ENCODE measurements around the gene TRA2A.

Gene TRA2A

GRCh38 chr7:23470330-23471105, 61.3 kb downstream of the TRA2A start, which contains the start of gene IGF2BP3:
Gene IGF2BP3, minus strand, starts transcription at chr7:23470491. Its CDS starts 381 bp downstream, at chr7:23470110.
- DNase-seq (ENCODE audit: low read depth in 2 of 2), result no peak

- DNase-seq (ENCODE audit: low read depth in 2 of 2), result no peak
Observed at GRCh38 chr7:23469961-23470250, 61.9 kb downstream of the TRA2A start.

GRCh38 chr7:23469150-23469960, 62.4 kb downstream of the TRA2A start:
- DNase-seq (ENCODE audit: low read depth in 2 of 2), result no peak

DNA sequence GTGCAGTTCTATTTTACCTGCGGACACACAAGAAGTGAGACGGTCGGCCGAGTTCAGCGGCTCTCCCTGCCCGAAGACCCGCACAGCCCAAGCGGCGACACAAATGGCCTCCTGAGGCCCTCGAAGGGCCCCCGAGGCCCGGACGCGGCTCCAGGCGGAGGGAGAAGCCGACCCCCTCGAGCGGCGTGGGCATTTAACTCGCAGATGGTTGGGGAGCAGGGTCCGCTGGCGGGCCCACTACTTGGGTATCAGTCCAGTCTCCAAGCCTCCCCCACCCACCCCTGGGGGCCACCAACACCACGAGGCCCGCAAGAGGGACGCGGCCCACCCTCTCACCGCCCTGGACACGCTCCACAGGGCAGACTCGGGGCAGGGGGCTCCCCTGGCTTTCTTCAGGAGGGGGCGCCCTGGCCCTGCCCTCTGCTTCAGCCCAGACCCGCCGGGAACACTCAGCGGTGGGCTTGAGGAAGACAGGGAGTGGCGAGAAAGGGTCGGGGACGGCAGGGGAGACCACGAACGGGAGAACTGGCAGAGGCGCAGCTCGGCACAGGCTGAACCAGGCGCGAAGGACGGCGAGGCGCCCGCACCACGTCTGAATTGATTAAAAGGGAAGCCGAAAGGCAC, 63.1 kb downstream of the TRA2A start:
- no peak for DNase-seq (ENCODE audit: low read depth in 2 of 2)

GRCh38 chr7:23467806-23468525, 63.8 kb downstream of the TRA2A start:
- DNase-seq (ENCODE audit: low read depth in 2 of 2), result no peak

DNA sequence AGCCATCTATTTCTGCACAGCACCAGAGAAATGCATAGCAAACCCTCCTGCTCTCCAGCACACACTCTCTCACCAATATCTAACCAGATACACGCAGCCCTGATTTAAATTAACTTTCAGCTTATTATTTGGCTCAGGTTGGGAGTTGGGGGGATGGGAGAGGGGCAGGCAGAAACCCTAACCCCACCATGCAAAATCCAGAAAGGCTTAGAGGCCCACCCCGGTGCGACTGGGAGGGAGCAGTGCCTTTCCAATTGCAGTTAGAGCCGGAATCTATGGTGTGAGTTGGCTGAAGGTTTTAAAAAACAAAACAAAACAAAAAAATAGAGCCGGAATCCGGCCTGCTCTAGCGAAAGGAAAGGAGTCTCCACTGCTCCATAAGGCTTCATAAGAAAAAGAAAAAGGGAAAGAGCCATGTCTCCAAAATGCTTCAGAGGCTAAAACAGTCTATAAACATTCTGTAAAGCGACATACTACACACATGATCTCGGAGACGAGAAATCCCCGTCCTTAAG, 64.4 kb downstream of the TRA2A start:
- DNase-seq (ENCODE audit: low read depth in 2 of 2), result no peak

- no peak for DNase-seq (ENCODE audit: low read depth in 2 of 2)
Observed at GRCh38 chr7:23462846-23463245, 68.9 kb downstream of the TRA2A start.

DNA sequence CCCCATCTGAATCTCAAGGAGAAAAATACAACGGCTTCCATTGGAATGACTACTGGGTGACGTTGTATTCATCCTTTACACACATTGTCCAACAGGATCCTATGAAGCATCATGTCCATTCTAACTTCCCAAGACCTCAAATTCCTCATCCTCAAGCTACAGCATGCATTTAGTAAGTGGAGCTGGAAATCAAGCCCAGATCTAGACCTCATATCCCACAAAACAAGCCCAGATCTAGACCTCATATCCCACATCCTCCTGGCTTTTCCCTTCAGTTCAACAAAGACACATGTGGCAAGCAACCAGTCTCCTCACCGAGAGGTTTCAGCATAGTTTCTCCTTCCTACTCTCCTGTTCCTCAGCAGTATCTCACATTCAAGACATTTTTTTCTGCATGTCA, 73.7 kb downstream of the TRA2A start:
- no peak for DNase-seq (ENCODE audit: low read depth in 2 of 2)

- DNase-seq (ENCODE audit: low read depth in 2 of 2), result no peak
Observed at GRCh38 chr7:23456093-23456492, 75.7 kb downstream of the TRA2A start.

DNA sequence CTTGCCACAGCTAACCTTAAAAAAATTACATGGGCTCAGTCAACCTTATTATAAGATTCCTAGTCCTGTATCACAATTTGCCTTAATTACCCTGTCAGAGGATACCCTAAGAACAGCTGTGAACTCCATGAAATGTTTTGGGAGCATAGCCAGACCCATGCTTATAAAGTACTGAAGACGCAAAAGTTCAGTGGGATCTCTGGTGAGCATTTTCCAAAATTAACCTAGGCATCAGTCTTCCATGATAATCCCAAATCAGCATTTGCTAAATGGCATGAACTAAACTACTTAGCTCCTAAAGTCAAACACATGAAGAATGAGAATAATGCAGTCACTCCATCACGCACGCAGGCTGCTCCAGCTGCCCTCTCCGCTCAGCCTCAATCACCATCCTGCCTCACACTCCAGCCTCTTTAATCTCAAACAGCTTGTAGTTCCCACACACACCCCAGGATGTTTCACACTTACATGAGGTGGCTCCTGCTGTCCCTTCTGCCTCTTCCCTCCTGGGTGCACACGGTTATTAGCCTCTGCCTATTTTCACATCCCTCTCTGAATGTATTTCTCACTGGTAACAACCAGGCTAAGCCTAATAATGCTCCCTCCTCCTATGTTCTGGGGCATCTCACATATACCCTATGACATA, 76.8 kb downstream of the TRA2A start:
- DNase-seq (ENCODE audit: low read depth in 2 of 2), result no peak
